Chondrocyte (in vitro differentiated cells): ENCODE measurements around the gene OSBPL6. TPM values are rescaled to one million over a fixed set of nuclear protein-coding genes. Genes with fewer than 3 reads are reported as not detected.

Source experiments
- DNase-seq: peaks from one replicate; pipeline ENCODE4 v3.0.0; 2021; ENCODE audit warnings: mixed read lengths, low spot score
- H3K27ac Mint-ChIP-seq: one replicate; pipeline ENCODE4 v1.8.0; 2021; ENCODE audit warnings: mild to moderate bottlenecking, moderate library complexity, mixed read lengths; ENCODE audit not compliant: unreplicated experiment
- H3K27me3 Mint-ChIP-seq: 2 replicates; pipeline ENCODE4 v1.8.0; 2021; ENCODE audit warnings: low read depth, mixed read lengths
- H3K36me3 Mint-ChIP-seq: 2 replicates; pipeline ENCODE4 v1.8.0; 2021; ENCODE audit warnings: low read depth, mixed read lengths
- H3K4me1 Mint-ChIP-seq: 2 replicates; pipeline ENCODE4 v1.8.0; 2021; ENCODE audit warnings: low read depth, mild to moderate bottlenecking, mixed read lengths
- H3K4me3 Mint-ChIP-seq: one replicate; pipeline ENCODE4 v1.8.0; 2021; ENCODE audit warnings: mild to moderate bottlenecking, moderate library complexity, mixed read lengths; ENCODE audit not compliant: unreplicated experiment
- H3K9me3 Mint-ChIP-seq: 2 replicates; pipeline ENCODE4 v1.8.0; 2021; ENCODE audit warnings: low read depth, mixed read lengths
- CTCF ChIP-seq: fragments of 200-600 bp; sonication (generic); IDR thresholded peaks from 2 replicates; pipeline ENCODE4 v1.5.0; 2021; ENCODE audit warnings: antibody characterized with exemption, mild to moderate bottlenecking, moderate library complexity
- total RNA-seq: library from RNA; stranded (reverse); gene quantifications from 3 replicates; pipeline ENCODE4 v1.2.1, GENCODE V29; 2021

The OSBPL6 gene
- total RNA-seq, 1 donor from 2014 or later = 10.3 TPM

- DNase-seq = no peak
- H3K4me1 Mint-ChIP-seq = no peaks in the 10 kb centered on the region
- H3K9me3 Mint-ChIP-seq = peaks cover 10% of the 10 kb centered on the region
- H3K27me3 Mint-ChIP-seq = no peaks in the 10 kb centered on the region
- H3K27ac Mint-ChIP-seq = no peak overlapping the region
- no peak overlapping the region for H3K4me3 Mint-ChIP-seq
- peaks cover 16% of the 10 kb centered on the region for H3K36me3 Mint-ChIP-seq
- TF ChIP-seq CTCF = no peak
Measured at GRCh38 chr2:178361588-178361987, 167.3 kb downstream of the OSBPL6 start.

- Mint-ChIP-seq H3K27ac (no peak overlapping the region), H3K36me3 (peaks cover 10% of the 10 kb centered on the region), H3K4me1 (no peaks in the 10 kb centered on the region), H3K27me3 (no peaks in the 10 kb centered on the region), H3K9me3 (no peaks in the 10 kb centered on the region), H3K4me3 (no peak overlapping the region)
- no peak for DNase-seq
- no peak for TF ChIP-seq CTCF
Measured at GRCh38 chr2:178363252-178363651, 168.9 kb downstream of the OSBPL6 start.

- TF ChIP-seq CTCF = no peak
- Mint-ChIP-seq H3K36me3 (peaks cover 10% of the 10 kb centered on the region), H3K4me1 (no peaks in the 10 kb centered on the region), H3K27me3 (no peaks in the 10 kb centered on the region), H3K4me3 (no peak overlapping the region), H3K9me3 (no peaks in the 10 kb centered on the region), H3K27ac (no peak overlapping the region)
- DNase-seq = no peak
Measured at GRCh38 chr2:178365116-178365515, 170.8 kb downstream of the OSBPL6 start.

GRCh38 chr2:178366412-178366811 lies 172.1 kb downstream of the OSBPL6 start:
- Mint-ChIP-seq H3K36me3 (peaks cover 10% of the 10 kb centered on the region), H3K27me3 (no peaks in the 10 kb centered on the region), H3K4me1 (no peaks in the 10 kb centered on the region), H3K4me3 (no peak overlapping the region), H3K9me3 (no peaks in the 10 kb centered on the region), H3K27ac (no peak overlapping the region)
- no peak for TF ChIP-seq CTCF
- DNase-seq = no peak

GRCh38 chr2:178367344-178367743 lies 173.0 kb downstream of the OSBPL6 start:
- H3K36me3 Mint-ChIP-seq = peaks cover 7% of the 10 kb centered on the region
- H3K27me3 Mint-ChIP-seq = no peaks in the 10 kb centered on the region
- no peak for DNase-seq
- no peak overlapping the region for H3K4me3 Mint-ChIP-seq
- no peaks in the 10 kb centered on the region for H3K9me3 Mint-ChIP-seq
- TF ChIP-seq CTCF = no peak
- no peaks in the 10 kb centered on the region for H3K4me1 Mint-ChIP-seq
- no peak overlapping the region for H3K27ac Mint-ChIP-seq
